Natural killer cell treated with Interleukin-12 subunit alpha and Interleukin-12 subunit beta and Interleukin-15 and Interleukin-18, amount 100 ng/mL, for 72 hours (primary cell): ENCODE measurements around the gene LRWD1. TPM values are rescaled to one million over a fixed set of nuclear protein-coding genes. Genes with fewer than 3 reads are reported as not detected.
"Not testable (repeated sequence)": the region's sequence is repeated elsewhere in the genome, so short reads cannot be mapped to it uniquely, and the experiment has no call there.

ENCODE experiments used
- ATAC-seq, 2 donors: fragments of 150-1000 bp; cut with Tn5 transposase in 1 of 2; sonication (Bioruptor Pico), chemical (Tn5 transposase) in 1 of 2; 2 replicates each; pipeline ENCODE4 v1.10.0; 2021
- DNase-seq: peaks from one replicate; pipeline ENCODE4 v3.0.0; 2022; ENCODE audit warnings: low spot score
- H3K27ac Mint-ChIP-seq, 2 donors: 1 replicate in 1 of 2; 2 replicates in 1 of 2; pipeline ENCODE4 v1.8.0; 2022; ENCODE audit warnings: mixed read lengths in 2 of 2, mild to moderate bottlenecking in 1 of 2, moderate library complexity in 1 of 2
- H3K27me3 Mint-ChIP-seq, 2 donors: 1 replicate in 1 of 2; 2 replicates in 1 of 2; pipeline ENCODE4 v1.8.0; 2022; ENCODE audit warnings: mixed read lengths in 2 of 2
- H3K36me3 Mint-ChIP-seq: one replicate; pipeline ENCODE4 v1.8.0; 2022; ENCODE audit warnings: mixed read lengths
- H3K4me1 Mint-ChIP-seq, 2 donors: 1 replicate in 1 of 2; 2 replicates in 1 of 2; pipeline ENCODE4 v1.8.0; 2022; ENCODE audit warnings: low read depth in 2 of 2, mixed read lengths in 2 of 2, mild to moderate bottlenecking in 1 of 2
- H3K4me3 Mint-ChIP-seq: one replicate; pipeline ENCODE4 v1.8.0; 2022; ENCODE audit warnings: mixed read lengths
- H3K9me3 Mint-ChIP-seq: 2 replicates; pipeline ENCODE4 v1.8.0; 2022; ENCODE audit warnings: mixed read lengths
- total RNA-seq, 2 donors: library from RNA; stranded (reverse); gene quantifications; one replicate each; pipeline ENCODE4 v1.2.3, GENCODE V29; 2022

Gene LRWD1
- total RNA-seq, 2 donors from 2014 or later, result 22.9 to 44.2 TPM

DNA sequence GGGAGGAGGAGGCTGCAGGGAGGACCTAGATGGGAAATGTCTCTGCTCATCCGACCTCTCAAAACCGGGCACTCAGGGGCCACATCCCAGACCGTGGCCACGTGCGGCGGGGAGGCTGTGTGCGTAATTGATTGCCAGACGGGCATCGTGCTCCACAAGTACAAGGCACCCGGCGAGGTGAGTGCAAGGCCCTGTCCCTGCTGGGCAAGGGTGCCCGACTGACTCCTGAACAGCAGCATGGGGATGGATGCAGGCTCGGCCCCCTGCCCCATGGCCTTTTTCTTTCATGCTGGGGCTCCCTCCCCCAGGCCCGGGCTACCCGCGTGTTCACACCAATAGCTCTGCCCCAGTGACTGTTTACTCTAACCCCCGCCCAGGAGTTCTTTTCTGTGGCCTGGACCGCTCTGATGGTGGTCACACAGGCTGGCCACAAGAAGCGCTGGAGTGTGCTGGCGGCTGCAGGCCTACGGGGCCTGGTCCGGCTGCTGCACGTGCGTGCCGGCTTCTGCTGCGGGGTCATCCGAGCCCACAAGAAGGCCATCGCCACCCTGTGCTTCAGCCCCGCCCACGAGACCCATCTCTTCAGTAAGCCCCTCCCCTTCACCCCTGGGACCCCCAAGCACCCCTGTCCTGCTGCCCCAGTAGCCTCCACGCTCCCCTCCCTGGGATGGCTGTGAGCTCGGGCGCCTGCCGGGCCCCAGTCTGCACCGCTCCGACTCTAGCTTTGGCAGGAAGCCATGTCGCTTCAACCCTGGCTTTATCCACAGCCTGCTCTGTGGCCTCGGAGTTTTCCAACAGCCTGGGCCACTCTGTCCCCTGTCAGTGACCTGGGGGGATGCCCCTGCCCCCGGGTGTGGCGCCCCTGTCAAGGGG, 3.9 kb downstream of the LRWD1 start:
- peaks cover 18 to 24% of the 10 kb centered on the region in 2 donors for H3K4me1 Mint-ChIP-seq
- ATAC-seq (no peak), DNase-seq (peak; percentile 55)
- H3K9me3 Mint-ChIP-seq, result no peaks in the 10 kb centered on the region
- no peaks in the 10 kb centered on the region for H3K27me3 Mint-ChIP-seq
- H3K4me3 Mint-ChIP-seq, result no peak overlapping the region
- no peaks in the 10 kb centered on the region for H3K36me3 Mint-ChIP-seq
- H3K27ac Mint-ChIP-seq, result no peak overlapping the region

DNA sequence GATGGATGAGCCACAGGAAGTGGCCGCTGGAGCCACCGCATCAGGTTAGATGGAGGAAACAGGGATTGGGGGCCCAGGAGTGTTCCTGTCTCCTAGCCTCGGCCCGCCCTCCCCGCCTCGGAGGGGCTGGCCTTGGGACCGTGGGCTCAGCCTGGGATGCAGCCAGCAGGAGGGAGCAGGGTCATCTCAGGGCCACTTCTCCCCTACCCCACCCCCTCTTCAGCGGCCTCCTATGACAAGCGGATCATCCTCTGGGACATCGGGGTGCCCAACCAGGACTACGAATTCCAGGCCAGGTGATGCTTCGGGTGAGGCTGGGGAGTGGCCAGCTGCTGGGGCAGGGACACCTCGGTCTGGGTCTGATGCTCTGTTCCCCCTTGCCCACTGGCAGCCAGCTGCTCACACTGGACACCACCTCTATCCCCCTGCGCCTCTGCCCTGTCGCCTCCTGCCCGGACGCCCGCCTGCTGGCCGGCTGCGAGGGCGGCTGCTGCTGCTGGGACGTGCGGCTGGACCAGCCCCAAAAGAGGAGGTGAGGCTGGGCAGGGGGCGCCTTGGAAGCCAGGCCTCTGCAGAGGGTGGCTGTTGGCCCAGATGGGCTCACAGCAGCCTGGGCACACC, 4.7 kb downstream of the LRWD1 start:
- H3K4me3 Mint-ChIP-seq, result no peak overlapping the region
- DNase-seq, result peak; percentile 59

DNA sequence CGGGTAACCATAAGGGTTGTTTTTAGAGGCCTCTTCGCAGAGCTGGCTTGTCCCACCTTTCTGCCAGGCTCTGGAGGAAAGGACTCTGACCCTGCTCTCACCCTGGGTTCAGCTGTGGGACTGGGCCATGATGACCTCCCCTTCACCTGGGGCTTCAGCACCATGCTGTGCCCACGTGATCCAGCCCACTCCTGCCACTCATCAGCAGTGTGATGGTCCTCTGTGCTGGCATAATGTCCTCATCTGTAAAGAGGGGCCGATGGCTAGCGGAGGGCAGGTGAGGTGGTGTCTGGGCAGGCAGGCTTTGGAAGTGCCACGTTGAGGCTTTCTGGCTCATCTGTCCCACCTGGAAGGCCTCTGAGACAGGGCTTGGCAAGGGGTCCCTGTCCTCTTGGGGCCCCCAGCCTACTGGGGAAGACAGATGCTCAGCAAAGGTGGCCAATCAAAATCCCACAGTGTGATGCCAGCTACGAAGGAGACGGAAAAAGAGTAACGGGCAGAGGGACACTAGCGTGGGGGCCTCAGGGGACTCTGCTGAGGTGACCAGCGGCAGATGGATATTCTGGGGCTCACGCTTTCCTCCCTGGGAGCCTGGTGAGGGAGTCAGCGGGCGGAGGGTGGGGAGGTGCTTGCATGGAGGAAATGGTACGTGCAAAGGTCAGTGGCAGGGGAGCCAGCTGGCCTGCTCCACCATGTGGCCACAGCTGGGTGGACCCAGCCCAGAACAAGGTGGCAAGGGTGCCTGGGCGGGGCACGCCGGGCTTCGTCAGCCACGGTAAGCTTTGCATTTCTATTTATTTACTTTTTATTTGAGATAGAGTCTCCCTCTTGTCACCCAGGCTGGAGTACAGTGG, 5.4 kb downstream of the LRWD1 start:
- no peaks in the 10 kb centered on the region for H3K36me3 Mint-ChIP-seq
- H3K4me3 Mint-ChIP-seq, result no peak overlapping the region
- H3K27ac Mint-ChIP-seq, result no peak overlapping the region

More for the DNA sequence above, 4.7 kb downstream of the LRWD1 start:
- Mint-ChIP-seq H3K9me3 (no peaks in the 10 kb centered on the region), H3K36me3 (no peaks in the 10 kb centered on the region), H3K27me3 (no peaks in the 10 kb centered on the region), H3K4me1 (peaks cover 10 to 18% of the 10 kb centered on the region in 2 donors), H3K27ac (no peak overlapping the region)
- no peak for ATAC-seq

DNA sequence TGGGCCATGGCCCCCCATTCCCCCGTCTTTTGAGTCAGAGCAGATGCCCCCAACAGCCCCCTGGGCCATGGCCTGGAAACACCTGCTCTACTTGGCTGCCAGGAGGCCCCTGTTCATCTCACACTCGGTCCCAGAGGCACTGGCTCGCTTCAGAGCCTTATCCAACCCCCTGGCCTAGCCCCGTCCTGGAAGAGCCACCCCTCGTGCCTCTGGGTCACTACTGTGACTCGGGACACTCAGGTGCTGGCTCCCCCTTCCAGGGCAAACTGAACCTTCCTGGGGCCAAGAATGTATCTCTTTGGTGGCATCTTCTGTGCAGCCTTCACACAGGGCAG, 7.0 kb downstream of the LRWD1 start:
- H3K4me3 Mint-ChIP-seq, result no peak overlapping the region
- DNase-seq (peak; percentile 31), ATAC-seq (no peak)
- no peaks in the 10 kb centered on the region for H3K36me3 Mint-ChIP-seq
- H3K9me3 Mint-ChIP-seq, result no peaks in the 10 kb centered on the region
- no peak overlapping the region for H3K27ac Mint-ChIP-seq
- H3K4me1 Mint-ChIP-seq, result peaks cover 3 to 4% of the 10 kb centered on the region in 2 donors
- H3K27me3 Mint-ChIP-seq, result no peaks in the 10 kb centered on the region

More for the DNA sequence above, 5.4 kb downstream of the LRWD1 start:
- ATAC-seq (no peak), DNase-seq (peak; percentile 57)
- H3K4me1 Mint-ChIP-seq, result peaks cover 10 to 15% of the 10 kb centered on the region in 2 donors
- H3K9me3 Mint-ChIP-seq, result no peaks in the 10 kb centered on the region
- H3K27me3 Mint-ChIP-seq, result no peaks in the 10 kb centered on the region

DNA sequence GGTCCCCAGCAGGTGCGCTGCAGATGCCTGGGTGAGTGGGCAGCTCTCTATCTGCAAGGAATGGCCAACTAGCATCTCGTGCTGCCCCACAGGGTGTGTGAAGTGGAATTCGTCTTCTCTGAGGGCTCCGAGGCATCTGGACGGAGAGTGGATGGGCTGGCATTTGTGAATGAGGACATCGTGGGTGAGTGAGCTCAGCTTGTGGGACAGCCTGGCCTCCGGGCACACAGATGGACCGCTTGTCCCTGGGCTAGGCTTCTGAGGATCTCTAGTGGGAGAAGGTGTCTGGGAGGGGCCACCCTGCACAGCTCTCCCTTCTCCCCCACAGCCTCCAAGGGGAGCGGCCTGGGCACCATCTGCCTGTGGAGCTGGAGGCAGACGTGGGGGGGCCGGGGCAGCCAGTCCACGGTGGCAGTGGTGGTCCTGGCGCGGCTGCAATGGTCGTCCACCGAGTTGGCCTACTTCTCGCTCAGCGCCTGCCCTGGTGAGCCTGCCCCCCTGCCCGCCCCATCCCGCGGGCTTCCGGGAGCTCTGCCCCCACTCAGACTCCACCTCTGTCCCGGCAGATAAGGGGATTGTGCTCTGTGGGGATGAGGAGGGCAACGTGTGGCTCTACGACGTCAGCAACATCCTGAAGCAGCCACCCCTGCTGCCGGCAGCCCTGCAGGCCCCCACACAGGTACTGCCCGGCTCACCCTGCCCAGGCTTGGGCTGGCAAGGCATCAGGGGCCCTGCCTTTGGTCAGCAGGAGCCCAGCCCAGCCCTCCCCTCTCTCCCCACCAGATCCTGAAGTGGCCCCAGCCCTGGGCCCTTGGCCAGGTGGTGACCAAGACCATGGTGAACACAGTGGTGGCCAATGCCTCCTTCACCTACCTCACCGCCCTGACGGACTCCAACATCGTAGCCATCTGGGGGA, 7.6 kb downstream of the LRWD1 start:
- Mint-ChIP-seq H3K9me3 (no peaks in the 10 kb centered on the region), H3K4me1 (no peaks in the 10 kb centered on the region), H3K27me3 (no peaks in the 10 kb centered on the region), H3K36me3 (no peaks in the 10 kb centered on the region), H3K27ac (no peak overlapping the region), H3K4me3 (no peak overlapping the region)
- ATAC-seq, result no peak
- peak; percentile 41 for DNase-seq

DNA sequence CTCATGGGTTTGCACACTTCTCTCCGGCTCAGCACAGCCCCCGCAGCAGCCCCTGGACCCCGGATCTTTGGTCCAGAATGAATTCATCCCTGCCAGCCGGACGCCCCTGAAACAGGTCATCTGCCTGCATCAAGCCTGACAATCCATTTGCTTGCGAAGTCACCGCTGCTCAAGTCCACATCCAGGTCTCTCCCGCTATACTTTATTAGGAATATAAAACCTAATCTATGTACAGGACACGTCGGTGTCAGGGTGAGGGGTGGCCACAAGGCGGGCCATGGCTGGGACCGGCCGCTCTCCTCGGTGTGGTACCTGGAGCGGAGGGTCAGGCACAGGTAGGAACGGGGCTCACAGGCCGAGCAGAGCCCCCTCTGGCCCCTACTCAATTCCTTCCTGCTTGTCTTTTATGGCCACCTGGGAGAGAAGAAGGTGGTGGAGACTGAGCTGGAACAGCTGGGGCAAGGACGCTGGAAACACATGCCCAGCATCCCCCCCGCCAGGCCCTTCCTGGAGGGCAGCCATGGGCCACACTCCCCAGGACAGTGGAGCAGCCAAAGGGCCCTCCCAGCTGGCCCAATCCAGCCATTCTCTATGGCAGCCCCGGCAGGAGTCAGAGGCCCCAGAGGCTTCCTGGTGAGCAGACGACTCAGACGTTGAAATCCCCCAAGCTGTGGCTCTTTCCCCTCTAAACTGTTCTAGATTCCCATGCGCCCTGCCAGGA, 8.6 kb downstream of the LRWD1 start:
- Mint-ChIP-seq H3K4me1 (no peaks in the 10 kb centered on the region), H3K36me3 (no peaks in the 10 kb centered on the region), H3K27ac (no peak overlapping the region), H3K9me3 (no peaks in the 10 kb centered on the region), H3K4me3 (no peak overlapping the region), H3K27me3 (no peaks in the 10 kb centered on the region)
- ATAC-seq (no peak), DNase-seq (peak; percentile 54)

DNA sequence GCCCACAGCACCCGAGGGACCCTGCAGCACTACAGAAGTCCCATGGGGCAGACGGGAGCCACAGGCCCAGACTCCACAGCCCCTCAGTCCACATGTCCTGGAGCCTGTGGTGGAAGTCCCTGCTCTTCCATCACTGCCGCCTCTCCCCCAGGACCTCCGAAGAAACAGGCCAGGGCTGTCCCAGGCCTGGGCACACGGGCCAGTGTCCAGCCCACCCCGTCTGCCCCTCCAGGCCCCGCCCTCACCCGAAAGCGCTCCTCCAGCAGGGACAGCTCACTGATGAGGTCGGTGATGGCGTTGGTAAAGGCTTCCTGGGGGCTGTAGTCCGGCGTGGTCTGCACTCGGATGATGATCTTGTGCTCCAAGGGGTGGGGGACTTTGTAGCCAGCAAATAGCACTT, 9.3 kb downstream of the LRWD1 start:
- ATAC-seq, H3K4me3 Mint-ChIP-seq, H3K27ac Mint-ChIP-seq, H3K27me3 Mint-ChIP-seq, H3K36me3 Mint-ChIP-seq, H3K4me1 Mint-ChIP-seq, H3K9me3 Mint-ChIP-seq: not testable (repeated sequence)
- DNase-seq, result peak; percentile 44

DNA sequence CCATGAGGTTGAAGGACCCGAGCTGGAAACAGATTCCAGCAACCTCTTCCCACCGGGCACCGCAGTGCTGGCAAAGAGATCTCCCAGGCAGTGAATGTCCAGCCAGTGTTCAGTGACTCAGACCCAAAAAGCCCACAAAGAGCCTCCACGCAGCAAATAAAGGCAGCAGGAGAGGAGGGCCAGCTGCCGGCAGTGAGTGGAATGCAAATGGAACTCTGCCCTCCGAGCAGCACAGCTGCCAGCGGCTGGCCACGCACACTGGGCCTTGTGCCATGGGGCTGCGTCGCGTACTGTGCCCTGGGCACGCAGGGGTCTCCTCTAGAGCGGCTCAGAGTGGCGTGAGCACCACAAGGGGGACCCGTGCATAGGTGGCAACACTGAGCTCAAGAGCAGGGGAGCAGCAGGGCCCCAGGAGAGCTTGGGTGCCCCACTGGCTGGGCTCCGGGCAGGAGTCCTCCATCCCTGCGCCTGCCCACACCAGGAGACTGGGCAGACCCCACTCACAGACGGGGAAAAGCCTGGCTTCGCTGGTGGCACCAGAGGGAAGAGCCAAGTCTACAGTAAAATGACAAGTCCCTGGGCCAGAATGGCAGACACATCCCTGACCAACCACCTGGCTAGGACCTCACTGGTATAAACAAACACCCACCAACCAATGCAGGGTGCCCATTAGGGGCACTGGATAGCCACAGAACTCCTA, 10.1 kb downstream of the LRWD1 start:
- H3K36me3 Mint-ChIP-seq, H3K9me3 Mint-ChIP-seq, H3K27ac Mint-ChIP-seq, H3K27me3 Mint-ChIP-seq, ATAC-seq, H3K4me1 Mint-ChIP-seq, H3K4me3 Mint-ChIP-seq: not testable (repeated sequence)
- DNase-seq, result peak; percentile 44

DNA sequence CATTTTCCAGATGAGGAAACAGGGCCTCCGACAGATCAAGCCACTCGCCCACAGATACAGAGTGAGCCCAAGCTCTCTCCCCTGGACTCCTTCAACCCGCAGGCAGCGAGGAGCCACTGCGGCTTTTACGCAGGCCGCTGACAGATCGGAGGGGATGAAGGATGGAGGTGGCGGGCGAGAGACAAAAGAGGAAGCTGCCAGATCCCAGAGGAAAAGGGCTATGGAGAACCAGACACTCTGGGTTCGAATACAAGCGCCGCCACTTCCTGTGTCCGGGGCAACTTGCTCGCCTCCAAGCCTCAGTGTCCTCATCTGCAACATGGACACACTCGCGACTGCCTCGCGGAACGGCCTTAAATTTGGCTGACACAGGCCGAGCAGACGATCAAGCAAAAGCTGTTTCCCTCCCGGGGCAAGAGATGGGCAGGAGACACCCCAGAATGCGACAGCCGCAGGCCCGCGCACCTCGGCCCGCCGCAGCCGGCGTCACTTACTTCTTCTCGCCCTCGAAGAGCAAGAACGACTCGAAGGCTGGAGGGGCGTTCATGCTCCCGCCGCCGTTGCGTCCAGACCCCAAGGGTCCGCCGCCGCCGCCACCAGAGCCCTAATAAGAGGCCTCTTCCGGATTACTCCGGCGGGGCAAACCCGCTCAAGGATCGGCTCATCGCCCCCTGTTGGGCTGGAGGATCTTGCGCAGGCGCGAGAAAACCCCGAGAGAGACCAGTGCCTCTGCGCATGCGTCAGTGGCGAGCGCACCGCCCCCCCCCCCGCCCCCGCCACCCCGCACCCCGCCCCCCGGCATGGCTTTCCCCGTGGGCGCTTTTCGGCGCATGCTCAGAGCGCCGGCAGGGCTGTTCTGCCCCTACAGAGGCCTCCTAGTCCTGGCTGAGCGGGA, 13.8 kb downstream of the LRWD1 start, which contains the start of gene POLR2J:
TSS of gene POLR2J (minus strand) at position 609 of the 895 bp plus-strand sequence. CDS start at position 547, 62 bp downstream.
- H3K27ac Mint-ChIP-seq, result peak within 1 kb of the TSS; percentile 65 to 70
- not testable (repeated sequence) for H3K4me1 Mint-ChIP-seq, H3K9me3 Mint-ChIP-seq, H3K36me3 Mint-ChIP-seq, H3K27me3 Mint-ChIP-seq
- peak; percentile 91 to 93 for ATAC-seq
- H3K4me3 Mint-ChIP-seq, result peak within 1 kb of the TSS; percentile 82
- DNase-seq, result peak; percentile 91

DNA sequence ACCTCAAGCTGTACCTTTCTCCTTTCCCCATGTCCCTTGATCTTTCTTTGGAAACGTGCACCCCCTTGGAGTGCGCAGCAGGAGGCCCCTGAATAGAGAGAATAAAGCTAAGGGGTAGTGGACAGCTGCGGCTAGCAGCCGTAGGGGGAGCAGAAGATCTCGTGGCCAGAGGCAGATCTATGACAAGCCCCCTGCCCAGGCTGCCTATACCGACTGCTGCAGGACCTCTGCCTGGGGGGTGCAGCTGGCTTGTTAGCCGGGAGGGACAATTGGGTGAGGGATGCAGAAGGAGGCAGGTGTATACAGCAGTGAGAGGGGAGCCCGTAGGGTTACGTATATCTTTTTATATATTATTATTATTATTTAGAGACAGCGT, 14.4 kb downstream of the LRWD1 start:
- DNase-seq, H3K27me3 Mint-ChIP-seq, H3K36me3 Mint-ChIP-seq, H3K4me1 Mint-ChIP-seq, H3K27ac Mint-ChIP-seq, H3K4me3 Mint-ChIP-seq, H3K9me3 Mint-ChIP-seq: not testable (repeated sequence)
- ATAC-seq, result peak; percentile 4 to 55

DNA sequence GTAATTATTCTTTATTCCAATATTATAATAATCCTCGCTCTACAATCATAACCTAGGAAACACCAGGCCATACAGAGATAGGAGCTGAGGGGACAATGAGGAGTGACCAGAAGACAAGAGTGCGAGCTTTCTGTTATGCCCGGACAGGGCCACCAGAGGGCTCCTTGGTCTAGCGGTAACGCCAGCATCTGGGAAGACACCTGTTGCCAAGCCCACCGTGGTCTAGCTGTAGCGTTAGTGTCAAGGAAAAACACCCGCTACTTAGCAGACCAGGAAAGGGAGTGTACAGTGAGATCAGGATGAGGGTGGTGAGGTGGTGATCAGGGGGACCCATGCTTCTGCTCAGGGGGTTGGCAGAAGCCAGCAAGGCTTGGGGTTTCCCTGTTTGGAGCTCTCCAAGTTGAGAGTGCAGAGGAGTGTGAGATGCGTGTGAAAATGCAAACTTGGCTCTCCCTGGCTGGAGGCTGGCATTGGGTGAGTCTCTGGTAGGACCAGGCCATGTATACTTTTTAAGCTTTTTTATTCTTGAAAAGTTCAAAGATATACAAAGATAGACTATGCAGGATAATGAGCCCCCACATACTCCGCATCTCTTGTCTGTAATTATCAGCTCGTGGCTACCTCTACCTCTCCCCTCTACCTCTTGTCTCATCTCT, 15.3 kb downstream of the LRWD1 start:
- not testable (repeated sequence) for H3K4me3 Mint-ChIP-seq, DNase-seq, H3K4me1 Mint-ChIP-seq, H3K27ac Mint-ChIP-seq, H3K36me3 Mint-ChIP-seq, H3K9me3 Mint-ChIP-seq, ATAC-seq, H3K27me3 Mint-ChIP-seq
